Fibroblast of skin of back (primary cell): ENCODE results near the gene HOXC5.

ENCODE experiments used
- DNase-seq: peaks from one replicate; pipeline ENCODE4 v3.0.0-alpha.2; 2013

Gene HOXC5

GRCh38 chr12:54047160-54047963, 14.5 kb downstream of the HOXC5 start:
- DNase-seq: no peak

- DNase-seq: no peak
Observed at GRCh38 chr12:54047964-54048303, 15.1 kb downstream of the HOXC5 start.

- DNase-seq: no peak
Observed at GRCh38 chr12:54048406-54049093, 15.7 kb downstream of the HOXC5 start.

- no peak for DNase-seq
Observed at GRCh38 chr12:54049108-54049507, 16.3 kb downstream of the HOXC5 start.

GRCh38 chr12:54050482-54050810, 17.6 kb downstream of the HOXC5 start:
- no peak for DNase-seq

GRCh38 chr12:54051026-54051842, 18.4 kb downstream of the HOXC5 start:
- no peak for DNase-seq

- DNase-seq: no peak
Observed at GRCh38 chr12:54051874-54052437, 19.1 kb downstream of the HOXC5 start.

- no peak for DNase-seq
Observed at GRCh38 chr12:54052438-54053002, 19.7 kb downstream of the HOXC5 start.

- no peak for DNase-seq
Observed at GRCh38 chr12:54053003-54053750, 20.3 kb downstream of the HOXC5 start.

GRCh38 chr12:54053751-54054741, 21.2 kb downstream of the HOXC5 start, which contains the start of gene HOXC4:
HOXC4 (plus strand) TSS chr12:54053835; CDS start chr12:54053923, 88 bp downstream.
- DNase-seq: no peak

- no peak for DNase-seq
Observed at GRCh38 chr12:54054742-54055194, 21.9 kb downstream of the HOXC5 start.

GRCh38 chr12:54055552-54055951, 22.7 kb downstream of the HOXC5 start:
- no peak for DNase-seq

- DNase-seq: no peak
Observed at GRCh38 chr12:54056110-54056509, 23.3 kb downstream of the HOXC5 start.

- DNase-seq: no peak
Observed at GRCh38 chr12:54058128-54058768, 25.4 kb downstream of the HOXC5 start.

- DNase-seq: no peak
Observed at GRCh38 chr12:54059668-54060067, 26.8 kb downstream of the HOXC5 start.

- DNase-seq: no peak
Observed at GRCh38 chr12:54060174-54060974, 27.5 kb downstream of the HOXC5 start.

GRCh38 chr12:54060975-54061778, 28.3 kb downstream of the HOXC5 start:
- DNase-seq: no peak

- no peak for DNase-seq
Observed at GRCh38 chr12:54065677-54066076, 32.8 kb downstream of the HOXC5 start.
